BE2C (cell line): Measurements from ENCODE around the gene AXIN1.

ENCODE experiments used
- DNase-seq: peaks from one replicate; pipeline ENCODE4 v3.0.0-alpha.2; 2020
- H3K27me3 ChIP-seq: fragments of 250-450 bp; sonication (Bioruptor Pico); 2 replicates; pipeline ENCODE4 v1.5.1; 2020; ENCODE audit warnings: mild to moderate bottlenecking
- H3K36me3 ChIP-seq: fragments of 250-450 bp; sonication (Bioruptor Pico); 2 replicates; pipeline ENCODE4 v1.5.1; 2020; ENCODE audit warnings: mild to moderate bottlenecking
- H3K4me1 ChIP-seq: fragments of 250-450 bp; sonication (Bioruptor Pico); 2 replicates; pipeline ENCODE4 v1.5.1; 2020
- H3K4me3 ChIP-seq: 2 replicates; pipeline ENCODE4 v1.5.1; 2011; ENCODE audit warnings: low read depth, low read length
- H3K9me3 ChIP-seq: fragments of 250-450 bp; sonication (Bioruptor Pico); 2 replicates; pipeline ENCODE4 v1.5.1; 2020
- TF ChIP-seq, protein P1 (sequence below): IDR thresholded peaks from 2 replicates; pipeline ENCODE4 v1.5.1; 2012; ENCODE audit warnings: mild to moderate bottlenecking, low read depth, low read length

AXIN1 gene

DNA sequence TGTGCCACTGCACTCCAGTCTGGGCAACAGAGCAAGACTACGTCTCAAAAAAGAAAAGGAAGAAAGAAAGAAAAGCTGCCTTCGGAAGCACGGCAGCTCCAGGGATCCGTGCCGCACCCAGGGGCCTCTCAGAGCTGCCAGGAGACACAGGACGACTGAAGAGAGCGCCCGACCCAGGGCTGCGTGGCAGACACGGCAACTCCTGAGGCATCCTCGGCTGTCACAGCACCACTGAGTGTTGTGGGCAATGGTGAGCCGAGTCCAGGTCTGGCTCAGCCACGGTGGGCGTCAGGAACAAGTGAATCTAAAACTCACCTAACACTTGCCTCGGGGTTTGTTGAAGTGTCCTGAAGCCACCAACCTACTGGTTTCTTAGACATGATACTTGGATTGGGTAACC lies 40.8 kb downstream of the AXIN1 start:
- Histone ChIP-seq H3K9me3 (no peaks in the 10 kb centered on the region), H3K4me1 (peaks cover 8% of the 10 kb centered on the region), H3K4me3 (no peak overlapping the region), H3K27me3 (no peaks in the 10 kb centered on the region), H3K36me3 (no peaks in the 10 kb centered on the region; the same call in 1 of the 2 replicates)
- DNase-seq: no peak
- TF ChIP-seq, protein P1, sequence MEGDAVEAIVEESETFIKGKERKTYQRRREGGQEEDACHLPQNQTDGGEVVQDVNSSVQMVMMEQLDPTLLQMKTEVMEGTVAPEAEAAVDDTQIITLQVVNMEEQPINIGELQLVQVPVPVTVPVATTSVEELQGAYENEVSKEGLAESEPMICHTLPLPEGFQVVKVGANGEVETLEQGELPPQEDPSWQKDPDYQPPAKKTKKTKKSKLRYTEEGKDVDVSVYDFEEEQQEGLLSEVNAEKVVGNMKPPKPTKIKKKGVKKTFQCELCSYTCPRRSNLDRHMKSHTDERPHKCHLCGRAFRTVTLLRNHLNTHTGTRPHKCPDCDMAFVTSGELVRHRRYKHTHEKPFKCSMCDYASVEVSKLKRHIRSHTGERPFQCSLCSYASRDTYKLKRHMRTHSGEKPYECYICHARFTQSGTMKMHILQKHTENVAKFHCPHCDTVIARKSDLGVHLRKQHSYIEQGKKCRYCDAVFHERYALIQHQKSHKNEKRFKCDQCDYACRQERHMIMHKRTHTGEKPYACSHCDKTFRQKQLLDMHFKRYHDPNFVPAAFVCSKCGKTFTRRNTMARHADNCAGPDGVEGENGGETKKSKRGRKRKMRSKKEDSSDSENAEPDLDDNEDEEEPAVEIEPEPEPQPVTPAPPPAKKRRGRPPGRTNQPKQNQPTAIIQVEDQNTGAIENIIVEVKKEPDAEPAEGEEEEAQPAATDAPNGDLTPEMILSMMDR: no peak

DNA sequence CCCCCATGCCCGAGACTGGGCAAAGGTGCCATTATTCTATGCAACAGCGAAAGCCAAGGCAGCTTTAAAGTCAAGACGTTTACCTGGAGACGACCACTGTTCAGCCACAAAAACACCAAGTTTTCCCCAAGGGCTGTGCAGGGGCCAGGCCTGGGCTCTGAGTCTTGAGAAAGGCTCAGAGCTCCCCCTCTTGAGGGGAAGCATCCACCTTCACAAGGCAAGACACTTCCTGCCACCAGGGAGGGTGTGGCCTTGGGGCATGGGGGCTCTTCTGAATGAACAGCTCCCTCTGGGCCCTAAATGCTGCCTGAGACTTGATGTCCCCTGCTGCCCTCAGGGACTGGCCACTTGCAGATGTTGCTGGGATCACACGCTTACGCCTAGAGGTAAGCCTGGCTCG lies 43.0 kb downstream of the AXIN1 start:
- peaks cover 2% of the 10 kb centered on the region for H3K4me1 ChIP-seq
- H3K4me3 ChIP-seq: no peak overlapping the region
- H3K9me3 ChIP-seq: no peaks in the 10 kb centered on the region
- TF ChIP-seq, protein P1: no peak
- no peak for DNase-seq
- no peaks in the 10 kb centered on the region; the same call in 1 of the 2 replicates for H3K36me3 ChIP-seq
- H3K27me3 ChIP-seq: no peaks in the 10 kb centered on the region

DNA sequence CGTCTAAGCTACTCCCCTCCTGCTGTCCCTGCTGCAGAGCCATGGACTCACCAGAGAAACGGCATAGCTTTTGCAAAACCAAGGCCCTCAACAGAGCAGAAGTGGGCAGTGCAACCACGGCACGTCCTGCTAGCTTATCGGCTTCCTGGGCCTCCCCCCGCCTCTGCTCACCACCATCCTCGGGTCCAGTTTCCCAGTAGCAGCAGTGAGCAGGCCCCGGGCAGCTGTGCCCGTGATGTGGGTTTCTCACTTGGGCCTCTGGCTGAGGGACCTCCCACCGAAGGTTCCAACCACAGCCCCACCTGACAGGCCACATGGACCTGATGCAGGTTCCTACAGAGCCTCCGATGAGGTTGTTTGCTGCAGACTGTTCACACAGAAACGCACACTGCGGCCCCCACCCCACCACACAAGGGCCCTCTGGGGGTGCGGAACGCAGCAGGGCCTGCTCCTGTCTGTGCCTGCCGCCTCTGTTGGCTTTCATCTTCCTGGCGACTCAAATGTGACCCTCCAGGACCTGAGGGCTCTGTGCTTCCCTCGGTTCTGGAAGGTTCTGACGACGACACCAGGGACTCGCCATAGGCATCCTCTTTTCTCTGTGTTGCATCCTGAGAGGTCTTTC lies 44.7 kb downstream of the AXIN1 start:
- TF ChIP-seq, protein P1: no peak
- Histone ChIP-seq H3K36me3 (no peaks in the 10 kb centered on the region; the same call in 1 of the 2 replicates), H3K9me3 (no peaks in the 10 kb centered on the region), H3K4me3 (no peak overlapping the region), H3K4me1 (no peaks in the 10 kb centered on the region), H3K27me3 (no peaks in the 10 kb centered on the region)
- DNase-seq: no peak

DNA sequence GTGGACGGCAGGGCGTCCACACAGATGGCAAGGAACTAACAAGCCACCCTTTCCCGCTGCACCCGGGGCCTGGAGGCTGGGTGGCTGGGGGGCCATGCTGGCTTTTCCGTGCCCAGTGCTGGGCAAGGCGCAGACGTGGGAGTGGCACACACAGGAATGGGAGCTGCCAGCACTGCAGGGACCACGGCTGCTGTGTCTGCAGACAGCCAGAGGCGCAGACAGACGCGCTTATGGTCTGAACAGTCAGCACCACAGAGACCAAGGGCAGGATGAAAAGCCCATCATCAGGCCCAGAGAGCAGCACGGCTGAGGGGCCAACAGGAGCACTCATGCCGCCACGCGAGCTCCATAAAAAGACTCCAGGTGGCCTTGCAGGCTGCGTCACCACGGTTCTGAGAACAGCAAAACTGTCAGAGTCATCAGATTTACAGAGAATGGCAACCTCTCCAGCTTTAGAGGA lies 45.6 kb downstream of the AXIN1 start:
- DNase-seq: no peak
- H3K4me1 ChIP-seq: no peaks in the 10 kb centered on the region
- H3K27me3 ChIP-seq: no peaks in the 10 kb centered on the region
- H3K4me3 ChIP-seq: no peak overlapping the region
- H3K9me3 ChIP-seq: no peaks in the 10 kb centered on the region
- TF ChIP-seq, protein P1: no peak
- H3K36me3 ChIP-seq: no peaks in the 10 kb centered on the region; the same call in 1 of the 2 replicates

- Histone ChIP-seq H3K36me3 (no peaks in the 10 kb centered on the region; the same call in 1 of the 2 replicates), H3K27me3 (no peaks in the 10 kb centered on the region), H3K4me3 (no peak overlapping the region), H3K4me1 (no peaks in the 10 kb centered on the region), H3K9me3 (no peaks in the 10 kb centered on the region)
- no peak for DNase-seq
- TF ChIP-seq, protein P1: no peak
These were observed 46.5 kb downstream of the AXIN1 start for GRCh38 chr16:305916-306626.
